NCI-H2171 (cell line): Measurements from ENCODE around the gene PSD.

Experiments used
- DNase-seq: peaks from one replicate; lab custom pipeline; 2025; lab: John Stamatoyannopoulos, UW

Gene PSD

DNA sequence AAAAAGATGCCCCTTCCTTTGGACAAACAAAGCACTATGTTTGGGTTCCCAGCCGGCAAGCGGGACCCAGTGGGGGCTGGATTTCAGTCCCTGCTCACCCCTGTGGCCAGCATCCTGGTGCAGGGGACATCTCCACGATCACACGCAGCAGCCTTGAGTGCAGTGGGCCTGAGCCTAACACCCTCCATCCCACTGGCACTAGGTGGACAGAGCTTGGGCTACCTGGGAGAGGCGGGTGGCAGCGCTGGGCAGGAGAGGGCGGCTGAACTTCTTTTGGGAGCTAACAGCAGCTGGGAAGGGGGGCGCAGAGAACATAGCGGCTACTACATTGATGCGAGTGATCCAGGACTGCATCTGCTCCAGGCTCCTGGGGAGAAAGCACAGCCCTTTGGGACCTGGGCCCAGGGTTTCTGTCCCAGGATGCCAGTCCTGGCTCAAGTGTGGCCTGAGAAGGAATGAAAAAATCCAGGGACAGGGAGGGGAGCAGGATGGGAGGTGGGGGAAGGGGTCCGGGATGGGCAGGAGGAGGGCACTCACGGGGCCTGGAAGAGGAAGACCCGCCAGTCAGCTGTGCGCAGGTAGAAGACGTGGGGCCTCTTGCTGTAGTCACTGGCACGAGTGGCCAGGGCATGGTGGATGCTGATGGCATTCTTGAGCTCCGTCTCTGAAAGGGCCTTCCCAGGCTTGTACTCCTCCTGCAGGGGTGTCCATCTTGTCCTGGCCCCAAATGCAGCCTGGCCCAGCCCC lies 14.1 kb downstream of the PSD start:
- DNase-seq: no peak

- no peak for DNase-seq
Observed at GRCh38 chr10:102403115-102403514, 15.5 kb downstream of the PSD start.

GRCh38 chr10:102402512-102402896 lies 16.1 kb downstream of the PSD start:
- DNase-seq: no peak

- no peak for DNase-seq
Observed at GRCh38 chr10:102401735-102402511, 16.7 kb downstream of the PSD start.

DNA sequence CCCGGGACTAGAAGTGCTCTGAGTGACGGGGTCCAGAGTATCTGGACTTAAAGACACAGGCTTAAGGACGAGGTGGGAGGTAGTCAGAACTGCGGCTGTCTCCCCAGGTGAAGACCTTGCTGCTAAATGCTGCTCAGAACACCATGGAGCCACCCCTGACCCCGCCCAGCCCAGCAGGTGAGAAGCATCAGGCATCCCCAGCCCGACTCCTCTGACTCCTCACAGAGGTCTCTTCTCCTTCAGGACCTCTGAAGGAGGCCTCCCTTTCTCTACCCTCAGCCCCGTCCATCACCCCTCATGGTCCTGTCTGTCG lies 17.3 kb downstream of the PSD start:
- no peak for DNase-seq

GRCh38 chr10:102400598-102401341 lies 17.8 kb downstream of the PSD start:
- no peak for DNase-seq

DNA sequence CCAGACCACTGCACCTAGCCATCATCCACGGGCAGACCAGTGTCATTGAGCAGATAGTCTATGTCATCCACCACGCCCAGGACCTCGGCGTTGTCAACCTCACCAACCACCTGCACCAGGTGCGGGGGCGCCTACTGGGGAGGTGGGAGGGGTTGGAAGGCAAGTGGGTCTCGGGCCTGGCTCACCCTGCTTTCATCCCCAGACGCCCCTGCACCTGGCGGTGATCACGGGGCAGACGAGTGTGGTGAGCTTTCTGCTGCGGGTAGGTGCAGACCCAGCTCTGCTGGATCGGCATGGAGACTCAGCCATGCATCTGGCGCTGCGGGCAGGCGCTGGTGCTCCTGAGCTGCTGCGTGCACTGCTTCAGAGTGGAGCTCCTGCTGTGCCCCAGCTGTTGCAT lies 18.5 kb downstream of the PSD start:
- DNase-seq: peak; percentile 12

DNA sequence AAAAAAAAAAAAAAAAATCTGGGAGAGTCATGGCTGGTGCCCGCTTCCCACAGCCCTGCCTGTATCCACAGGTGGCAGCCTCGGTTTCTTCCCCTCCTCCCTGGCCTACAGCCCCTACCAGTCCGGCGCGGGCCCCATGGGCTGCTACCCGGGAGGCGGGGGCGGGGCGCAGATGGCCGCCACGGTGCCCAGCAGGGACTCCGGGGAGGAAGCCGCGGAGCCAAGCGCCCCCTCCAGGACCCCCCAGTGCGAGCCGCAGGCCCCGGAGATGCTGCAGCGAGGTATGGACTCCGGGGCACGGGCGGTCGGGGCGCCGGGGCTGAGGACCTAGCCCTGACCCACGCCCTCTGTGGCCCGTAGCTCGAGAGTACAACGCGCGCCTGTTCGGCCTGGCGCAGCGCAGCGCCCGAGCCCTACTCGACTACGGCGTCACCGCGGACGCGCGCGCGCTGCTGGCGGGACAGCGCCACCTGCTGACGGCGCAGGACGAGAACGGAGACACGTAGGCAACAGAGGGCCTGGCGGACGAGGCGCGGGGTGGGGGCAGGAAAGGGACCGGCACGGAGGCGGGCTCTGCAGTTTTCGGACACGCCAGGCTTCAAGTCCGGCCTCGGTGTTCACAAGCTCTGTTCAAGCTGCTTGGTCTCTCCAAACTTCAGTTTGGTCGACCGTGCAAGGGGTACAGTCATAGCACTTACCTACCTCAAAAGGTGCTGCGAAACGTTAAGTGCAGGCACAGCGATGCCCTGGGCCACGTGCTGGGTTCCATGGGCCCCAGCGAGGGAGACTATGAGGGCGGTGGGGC lies 19.2 kb downstream of the PSD start:
- peak; percentile 54 for DNase-seq

GRCh38 chr10:102398172-102399020 lies 20.2 kb downstream of the PSD start:
- no peak for DNase-seq

DNA sequence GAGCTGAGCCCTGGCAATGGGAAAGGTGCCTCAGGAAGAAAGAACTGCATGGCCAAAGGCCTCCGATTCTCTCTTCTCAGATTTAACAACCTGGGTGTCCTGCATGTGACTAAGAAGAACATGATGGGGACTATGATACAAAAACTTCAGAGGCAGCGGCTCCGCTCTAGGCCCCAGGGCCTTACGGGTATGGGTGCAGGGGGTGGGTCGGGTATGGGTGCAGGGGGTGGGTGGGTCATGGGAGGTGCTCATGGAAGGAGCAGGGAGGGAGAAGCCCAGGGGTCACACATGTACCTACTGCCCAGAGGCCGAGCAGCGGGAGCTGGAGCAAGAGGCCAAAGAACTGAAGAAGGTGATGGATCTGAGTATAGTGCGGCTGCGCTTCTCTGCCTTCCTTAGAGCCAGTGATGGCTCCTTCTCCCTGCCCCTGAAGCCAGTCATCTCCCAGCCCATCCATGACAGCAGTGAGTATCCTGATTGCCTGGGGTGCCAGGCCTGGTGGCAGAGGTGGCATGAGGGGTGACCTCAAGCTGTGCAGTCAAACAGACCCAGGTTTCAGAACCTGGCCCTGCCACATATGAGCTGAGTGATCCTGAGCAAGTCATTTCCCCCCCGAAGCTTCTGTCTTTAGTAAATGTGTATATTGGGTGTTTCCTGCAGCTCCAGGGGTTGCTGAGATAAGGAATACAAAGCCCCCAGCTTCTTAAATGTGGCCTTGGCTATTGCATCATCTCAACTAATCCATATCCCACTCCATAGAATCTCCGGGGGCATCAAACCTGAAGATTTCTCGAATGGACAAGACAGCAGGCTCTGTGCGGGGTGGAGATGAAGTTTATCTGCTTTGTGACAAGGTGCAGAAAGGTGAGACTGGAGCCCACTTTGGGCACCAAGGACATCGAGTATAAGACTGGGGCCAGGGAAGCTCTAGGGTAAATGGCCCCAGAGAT lies 21.1 kb downstream of the PSD start:
- DNase-seq: no peak

DNA sequence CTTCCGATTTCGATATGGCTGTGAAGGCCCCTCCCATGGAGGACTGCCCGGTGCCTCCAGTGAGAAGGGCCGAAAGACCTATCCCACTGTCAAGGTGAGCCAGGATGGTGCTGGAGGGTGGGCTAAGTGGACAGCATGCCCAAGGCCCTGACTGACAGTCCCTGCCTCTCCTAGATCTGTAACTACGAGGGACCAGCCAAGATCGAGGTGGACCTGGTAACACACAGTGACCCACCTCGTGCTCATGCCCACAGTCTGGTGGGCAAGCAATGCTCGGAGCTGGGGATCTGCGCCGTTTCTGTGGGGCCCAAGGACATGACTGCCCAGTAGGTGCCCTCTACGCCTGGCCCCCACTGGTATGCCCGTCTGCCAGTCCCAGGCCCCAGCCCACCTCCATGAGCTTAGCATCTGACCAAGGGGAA lies 21.8 kb downstream of the PSD start:
- no peak for DNase-seq

- DNase-seq: no peak
Observed at GRCh38 chr10:102396317-102396650, 22.3 kb downstream of the PSD start.

GRCh38 chr10:102395400-102396316 lies 22.9 kb downstream of the PSD start, which contains the start of gene NFKB2:
Gene NFKB2, plus strand, starts transcription at chr10:102395705. Its CDS starts 255 bp downstream, at chr10:102395960.
- peak; percentile 27 for DNase-seq

- DNase-seq: no peak
Observed at GRCh38 chr10:102394801-102395399, 23.7 kb downstream of the PSD start.

- peak; percentile 39 for DNase-seq
Observed at GRCh38 chr10:102394079-102394800, 24.3 kb downstream of the PSD start.

GRCh38 chr10:102393411-102394078 lies 25.0 kb downstream of the PSD start:
- DNase-seq: no peak

GRCh38 chr10:102392306-102392705 lies 26.3 kb downstream of the PSD start:
- no peak for DNase-seq
